Activated gamma-delta T cell treated with Interleukin-2 at 50 U/mL for 16 hours (primary cell): Measurements from ENCODE around the gene TXNDC12.

ENCODE experiments used
- DNase-seq: peaks from one replicate; pipeline ENCODE4 v3.0.0-alpha.2; 2020

The TXNDC12 gene

DNA sequence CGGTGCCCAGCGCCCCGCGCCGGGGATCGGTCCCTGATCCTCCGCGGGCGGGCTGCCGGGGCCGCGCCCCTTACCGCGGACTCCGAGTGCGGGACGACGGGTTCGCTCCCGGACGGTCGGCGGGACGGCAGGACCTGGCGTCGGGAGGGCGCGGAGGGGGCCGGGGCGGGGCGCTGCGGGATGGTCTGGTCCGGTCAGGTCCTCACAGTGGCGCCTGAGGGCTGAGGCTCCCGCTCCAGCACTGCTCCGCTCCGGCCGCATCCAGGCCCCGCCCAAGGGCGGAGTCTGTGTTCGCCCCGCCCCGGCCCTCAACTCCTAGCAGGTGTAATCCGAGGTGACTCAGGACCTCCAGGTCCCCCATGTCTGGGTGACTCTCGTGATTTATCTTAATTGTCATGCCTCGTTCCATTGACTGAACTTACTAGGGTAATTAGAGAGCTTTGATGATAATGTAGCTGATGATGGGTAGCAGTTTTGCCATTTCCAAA is 64.5 kb downstream of the TXNDC12 start, which contains the start of gene RAB3B:
RAB3B (minus strand) TSS at position 223 of the 488 bp plus-strand sequence. CDS start 13,583 bp downstream, outside the sequence.
- peak; percentile 78 for DNase-seq

- DNase-seq: no peak
Measured at GRCh38 chr1:51989582-51990477, 65.2 kb downstream of the TXNDC12 start.

GRCh38 chr1:51988254-51988653 is 66.7 kb downstream of the TXNDC12 start:
- DNase-seq: no peak

DNA sequence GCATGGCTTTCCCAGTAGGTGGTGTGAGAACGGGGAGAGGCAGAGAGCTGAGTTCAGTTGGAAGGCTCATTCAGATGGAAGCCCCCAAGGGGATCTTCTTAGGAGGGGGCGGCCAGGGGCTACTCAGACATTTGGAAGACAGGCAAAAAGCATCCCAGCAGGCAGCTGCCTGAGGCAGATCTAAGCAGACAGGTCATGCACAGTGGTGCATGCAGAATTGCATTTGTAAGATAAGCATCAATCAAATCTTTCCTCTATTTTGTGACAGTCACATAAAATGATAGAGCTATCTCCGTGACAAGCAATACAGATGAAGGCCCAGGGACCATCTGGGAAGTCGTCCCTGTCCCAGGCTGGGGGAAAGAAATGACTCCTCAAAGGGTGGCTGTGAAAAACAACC is 68.3 kb downstream of the TXNDC12 start:
- DNase-seq: no peak

GRCh38 chr1:51982161-51982560 is 72.8 kb downstream of the TXNDC12 start:
- no peak for DNase-seq

GRCh38 chr1:51981555-51981954 is 73.4 kb downstream of the TXNDC12 start:
- no peak for DNase-seq

GRCh38 chr1:51978099-51978498 is 76.9 kb downstream of the TXNDC12 start:
- DNase-seq: no peak

- DNase-seq: no peak
Measured at GRCh38 chr1:51976846-51977602, 78.0 kb downstream of the TXNDC12 start.

GRCh38 chr1:51973587-51974474 is 81.2 kb downstream of the TXNDC12 start:
- no peak for DNase-seq
